Measurements from ENCODE around the gene HLF.
"Not testable (repeated sequence)": the region's sequence is repeated elsewhere in the genome, so short reads cannot be mapped to it uniquely, and the experiment has no call there.

Gene HLF

DNA sequence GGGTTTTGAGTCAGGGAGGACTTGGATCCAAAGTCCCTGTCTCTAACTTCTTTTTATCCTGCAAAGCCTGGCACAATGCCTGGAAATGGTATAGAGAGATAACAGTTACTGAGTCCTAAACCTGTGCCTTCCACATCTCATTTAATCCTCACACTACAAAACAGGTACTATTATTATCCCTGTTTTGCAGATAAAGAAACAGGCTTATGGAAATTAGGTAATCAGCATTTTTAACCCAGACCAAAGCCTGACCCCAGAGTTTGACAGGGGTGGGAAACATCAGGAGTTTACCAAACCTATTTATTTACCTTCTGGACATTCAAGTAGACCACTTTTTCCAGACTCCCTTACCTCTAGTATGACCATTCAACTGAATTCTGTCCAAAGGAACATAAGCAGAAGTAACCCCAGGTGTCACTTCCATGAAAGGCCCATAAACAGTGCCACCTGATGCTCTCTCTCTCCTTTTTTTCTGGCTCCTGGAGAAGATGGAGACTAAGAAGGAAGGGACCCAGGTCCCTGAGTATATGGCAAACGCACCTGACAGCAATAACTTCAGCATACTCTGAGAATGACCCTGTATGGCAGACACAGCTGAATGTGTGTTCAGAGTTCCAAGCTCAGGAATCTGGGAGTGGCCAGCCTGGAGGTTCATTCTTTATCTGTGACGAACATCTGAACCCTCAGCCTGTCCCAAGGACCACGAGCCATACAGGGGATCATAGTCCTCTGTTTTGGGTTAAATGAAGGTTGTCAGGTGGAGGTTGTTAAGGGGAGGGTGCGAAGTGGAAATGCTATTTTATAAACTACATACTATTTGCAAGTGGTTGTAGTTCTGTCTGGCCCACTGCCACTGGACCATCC lies 62.7 kb downstream of the HLF start:
- no peak overlapping the region for H3K27ac ChIP-seq (replicated peaks; ENCODE audit: low read length)
- no peak overlapping the region for H2BK5ac ChIP-seq (ENCODE audit: low read length)
- no peak overlapping the region for H3K23ac ChIP-seq (ENCODE audit: low read depth, low read length, poor library complexity)
- no peak overlapping the region for H3K4ac ChIP-seq (ENCODE audit: low read length)
- no peak overlapping the region for H3K9ac ChIP-seq (ENCODE audit: low read depth, low read length, poor library complexity)
- no peak overlapping the region for H2AK5ac ChIP-seq (ENCODE audit: low read depth, low read length)
- no peak overlapping the region for H2BK120ac ChIP-seq (ENCODE audit: low read depth, low read length)
- H3K18ac ChIP-seq (ENCODE audit: low read length), result no peak overlapping the region
- DNase-seq (ENCODE audit: low spot score), result no peak
- H3K4me1 ChIP-seq (ENCODE audit: control insufficient read depth in 2 of 2, insufficient read depth in 1 of 2, low read depth in 1 of 2, low read length in 2 of 2), result no peaks in the 10 kb centered on the region
- peaks cover 0 to 6% (median 0%) of the 10 kb centered on the region in 3 experiments for H3K27me3 ChIP-seq (ENCODE audit: control insufficient read depth in 3 of 3, insufficient read depth in 3 of 3, low read depth in 1 of 3, low read length in 3 of 3)
- H3K4me2 ChIP-seq (ENCODE audit: insufficient read depth, low read length, poor library complexity, severe bottlenecking), result no peak overlapping the region
- no peak overlapping the region for H2BK12ac ChIP-seq (ENCODE audit: low read length)
- H2BK15ac ChIP-seq (ENCODE audit: low read length), result no peak overlapping the region
- no CpG with 5 or more reads among the region's 4 CpGs for WGBS, 2 donors (ENCODE audit: extremely low coverage in 2 of 2, insufficient read length in 2 of 2, insufficient replicate concordance in 1 of 2)
- H4K8ac ChIP-seq (ENCODE audit: low read depth, low read length), result no peak overlapping the region
- H3K9me3 ChIP-seq (replicated peaks in 1 of 2; ENCODE audit: control insufficient read depth in 2 of 2, insufficient read depth in 1 of 2, low read depth in 1 of 2, low read length in 2 of 2), result peaks cover 0 to 2% of the 10 kb centered on the region in 2 donors
- no peaks in the 10 kb centered on the region for H3K79me1 ChIP-seq (ENCODE audit: low read depth, low read length)
- no peak overlapping the region for H3K4me3 ChIP-seq (ENCODE audit: low read length in 2 of 2)
- H3K14ac ChIP-seq (ENCODE audit: low read length), result no peak overlapping the region
- no peaks in the 10 kb centered on the region for H3K36me3 ChIP-seq (replicated peaks in 1 of 2; ENCODE audit: control insufficient read depth in 2 of 2, insufficient read depth in 2 of 2, low read length in 2 of 2)
- no peak overlapping the region for H4K91ac ChIP-seq (ENCODE audit: low read depth, low read length, poor library complexity)
- no peak overlapping the region for H2AFZ ChIP-seq (ENCODE audit: low read length)

DNA sequence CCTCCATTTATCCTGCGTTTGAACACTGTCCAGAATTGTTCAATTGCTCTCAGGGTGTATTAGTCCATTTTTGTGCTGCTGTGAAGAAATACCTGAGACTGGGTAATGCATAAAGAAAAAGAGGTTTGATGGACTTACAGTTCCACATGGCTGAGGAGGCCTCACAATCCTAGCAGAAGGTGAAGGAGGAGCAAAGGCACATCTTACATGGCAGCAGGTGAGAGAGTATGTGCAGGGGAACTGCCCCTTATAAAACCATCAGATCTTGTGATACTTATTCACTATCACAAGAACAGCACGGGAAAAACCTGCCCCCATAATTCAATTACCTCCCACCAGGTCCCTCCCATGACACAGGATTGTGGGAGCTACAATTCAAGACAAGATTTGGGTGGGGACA lies 63.8 kb downstream of the HLF start:
- H4K8ac ChIP-seq (ENCODE audit: low read depth, low read length); H3K4ac ChIP-seq (ENCODE audit: low read length); H2AK5ac ChIP-seq (ENCODE audit: low read depth, low read length); H3K18ac ChIP-seq (ENCODE audit: low read length); DNase-seq (ENCODE audit: low spot score); H3K23ac ChIP-seq (ENCODE audit: low read depth, low read length, poor library complexity); H3K4me2 ChIP-seq (ENCODE audit: insufficient read depth, low read length, poor library complexity, severe bottlenecking); H3K27me3 ChIP-seq (ENCODE audit: control insufficient read depth in 3 of 3, insufficient read depth in 3 of 3, low read depth in 1 of 3, low read length in 3 of 3); H2BK12ac ChIP-seq (ENCODE audit: low read length); H3K14ac ChIP-seq (ENCODE audit: low read length); H3K4me3 ChIP-seq (ENCODE audit: low read length in 2 of 2); H3K36me3 ChIP-seq (replicated peaks in 1 of 2; ENCODE audit: control insufficient read depth in 2 of 2, insufficient read depth in 2 of 2, low read length in 2 of 2); H3K79me1 ChIP-seq (ENCODE audit: low read depth, low read length); H3K9ac ChIP-seq (ENCODE audit: low read depth, low read length, poor library complexity); H4K91ac ChIP-seq (ENCODE audit: low read depth, low read length, poor library complexity); H3K9me3 ChIP-seq (replicated peaks in 1 of 2; ENCODE audit: control insufficient read depth in 2 of 2, insufficient read depth in 1 of 2, low read depth in 1 of 2, low read length in 2 of 2); H2BK5ac ChIP-seq (ENCODE audit: low read length); H3K4me1 ChIP-seq (ENCODE audit: control insufficient read depth in 2 of 2, insufficient read depth in 1 of 2, low read depth in 1 of 2, low read length in 2 of 2); H3K27ac ChIP-seq (replicated peaks; ENCODE audit: low read length); H2AFZ ChIP-seq (ENCODE audit: low read length); H2BK120ac ChIP-seq (ENCODE audit: low read depth, low read length); H2BK15ac ChIP-seq (ENCODE audit: low read length): not testable (repeated sequence)
- WGBS, 2 donors (ENCODE audit: extremely low coverage in 2 of 2, insufficient read length in 2 of 2, insufficient replicate concordance in 1 of 2), result no CpG with 5 or more reads among the region's 2 CpGs

DNA sequence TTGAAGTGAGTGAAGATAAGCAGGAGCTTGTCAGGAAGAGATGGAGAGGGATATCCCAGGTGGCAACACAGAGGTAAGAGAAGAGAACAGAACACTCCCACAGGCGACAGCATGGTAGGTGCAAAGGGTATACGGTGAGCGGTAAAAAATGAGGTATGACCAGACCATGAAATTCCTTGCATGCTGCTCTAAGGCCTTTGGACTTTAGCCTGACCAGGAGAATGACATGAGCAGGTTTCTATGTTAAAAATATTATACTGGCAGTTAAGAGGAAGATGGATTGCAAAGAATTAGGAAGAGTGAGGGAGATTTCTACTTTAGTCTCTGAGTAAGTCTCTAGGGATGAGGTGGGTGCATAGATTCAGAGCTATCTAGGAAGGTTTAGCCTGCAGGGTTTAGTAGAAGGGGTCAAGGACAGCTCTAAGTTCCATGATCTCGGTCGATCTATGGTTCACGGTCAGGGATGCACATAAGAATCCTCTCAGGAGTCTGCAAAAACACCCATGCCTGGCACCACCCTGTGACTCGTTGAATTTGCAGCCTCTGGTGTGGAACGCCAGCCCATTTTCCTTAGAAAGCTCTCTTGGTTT lies 65.7 kb downstream of the HLF start:
- Histone ChIP-seq H3K4ac (ENCODE audit: low read length) (no peak overlapping the region), H3K4me3 (ENCODE audit: low read length in 2 of 2) (no peak overlapping the region), H4K8ac (ENCODE audit: low read depth, low read length) (no peak overlapping the region), H2AK5ac (ENCODE audit: low read depth, low read length) (no peak overlapping the region), H3K27me3 (ENCODE audit: control insufficient read depth in 3 of 3, insufficient read depth in 3 of 3, low read depth in 1 of 3, low read length in 3 of 3) (peaks cover 0 to 3% (median 0%) of the 10 kb centered on the region in 3 experiments), H3K4me2 (ENCODE audit: insufficient read depth, low read length, poor library complexity, severe bottlenecking) (no peak overlapping the region), H3K23ac (ENCODE audit: low read depth, low read length, poor library complexity) (no peak overlapping the region), H3K36me3 (replicated peaks in 1 of 2; ENCODE audit: control insufficient read depth in 2 of 2, insufficient read depth in 2 of 2, low read length in 2 of 2) (no peaks in the 10 kb centered on the region), H3K14ac (ENCODE audit: low read length) (no peak overlapping the region), H3K9ac (ENCODE audit: low read depth, low read length, poor library complexity) (no peak overlapping the region), H2BK12ac (ENCODE audit: low read length) (no peak overlapping the region), H2BK15ac (ENCODE audit: low read length) (no peak overlapping the region), H2BK120ac (ENCODE audit: low read depth, low read length) (no peak overlapping the region), H3K4me1 (ENCODE audit: control insufficient read depth in 2 of 2, insufficient read depth in 1 of 2, low read depth in 1 of 2, low read length in 2 of 2) (peaks cover 0 to 8% of the 10 kb centered on the region in 2 donors), H3K79me1 (ENCODE audit: low read depth, low read length) (no peaks in the 10 kb centered on the region), H4K91ac (ENCODE audit: low read depth, low read length, poor library complexity) (no peak overlapping the region), H2BK5ac (ENCODE audit: low read length) (no peak overlapping the region), H3K27ac (replicated peaks; ENCODE audit: low read length) (no peak overlapping the region), H3K18ac (ENCODE audit: low read length) (no peak overlapping the region), H2AFZ (ENCODE audit: low read length) (no peak overlapping the region), H3K9me3 (replicated peaks in 1 of 2; ENCODE audit: control insufficient read depth in 2 of 2, insufficient read depth in 1 of 2, low read depth in 1 of 2, low read length in 2 of 2) (peaks cover 0 to 2% of the 10 kb centered on the region in 2 donors)
- no peak for DNase-seq (ENCODE audit: low spot score)
- no CpG with 5 or more reads among the region's 8 CpGs for WGBS, 2 donors (ENCODE audit: extremely low coverage in 2 of 2, insufficient read length in 2 of 2, insufficient replicate concordance in 1 of 2)

DNA sequence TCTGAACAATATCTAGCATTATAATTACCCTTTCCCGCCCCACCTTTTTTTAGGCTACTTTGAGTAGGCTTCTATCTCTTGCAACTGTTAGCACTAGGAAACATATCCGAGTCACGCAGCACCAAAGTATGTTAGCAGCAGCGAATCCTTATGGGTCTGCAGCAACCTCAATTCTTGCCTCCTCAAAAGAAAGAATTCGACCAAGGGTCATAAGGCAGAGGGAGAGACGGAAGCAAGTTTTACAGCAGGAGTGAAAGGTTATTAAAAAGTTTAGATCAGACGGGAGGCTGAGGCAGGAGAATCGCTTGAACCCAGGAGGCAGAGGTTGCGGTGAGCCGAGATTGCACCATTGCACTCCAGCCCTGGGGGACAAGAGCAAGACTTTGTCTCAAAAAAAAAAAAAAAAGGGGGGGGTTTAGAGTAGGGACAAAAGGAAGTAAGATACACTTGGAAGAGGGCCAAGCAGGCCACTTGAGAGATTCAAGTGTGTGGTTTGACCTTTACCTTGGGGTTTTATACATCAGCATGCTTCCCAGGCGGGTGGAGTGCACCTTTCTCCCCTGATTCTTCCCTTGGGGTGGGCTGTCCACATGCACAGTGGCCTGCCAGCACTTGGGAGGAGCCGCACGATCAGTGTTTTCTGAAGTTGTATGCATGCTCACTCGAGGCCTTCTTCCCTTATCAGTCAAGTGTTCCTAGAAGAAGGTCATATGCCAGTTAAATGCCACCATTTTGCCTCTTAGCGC lies 67.7 kb downstream of the HLF start:
- H2BK5ac ChIP-seq (ENCODE audit: low read length), result no peak overlapping the region
- H2AFZ ChIP-seq (ENCODE audit: low read length), result no peak overlapping the region
- H2BK12ac ChIP-seq (ENCODE audit: low read length), result no peak overlapping the region
- DNase-seq (ENCODE audit: low spot score), result no peak
- H2BK15ac ChIP-seq (ENCODE audit: low read length), result no peak overlapping the region
- H3K4me2 ChIP-seq (ENCODE audit: insufficient read depth, low read length, poor library complexity, severe bottlenecking), result no peak overlapping the region
- H3K4me3 ChIP-seq (ENCODE audit: low read length in 2 of 2), result no peak overlapping the region
- H3K18ac ChIP-seq (ENCODE audit: low read length), result no peak overlapping the region
- no peak overlapping the region for H2AK5ac ChIP-seq (ENCODE audit: low read depth, low read length)
- H3K4ac ChIP-seq (ENCODE audit: low read length), result no peak overlapping the region
- H3K9ac ChIP-seq (ENCODE audit: low read depth, low read length, poor library complexity), result no peak overlapping the region
- H4K8ac ChIP-seq (ENCODE audit: low read depth, low read length), result no peak overlapping the region
- no peak overlapping the region for H3K27ac ChIP-seq (replicated peaks; ENCODE audit: low read length)
- H3K14ac ChIP-seq (ENCODE audit: low read length), result no peak overlapping the region
- no CpG with 5 or more reads among the region's 15 CpGs for WGBS, 2 donors (ENCODE audit: extremely low coverage in 2 of 2, insufficient read length in 2 of 2, insufficient replicate concordance in 1 of 2)
- peaks cover 0 to 2% of the 10 kb centered on the region in 2 donors for H3K9me3 ChIP-seq (replicated peaks in 1 of 2; ENCODE audit: control insufficient read depth in 2 of 2, insufficient read depth in 1 of 2, low read depth in 1 of 2, low read length in 2 of 2)
- H3K79me1 ChIP-seq (ENCODE audit: low read depth, low read length), result no peaks in the 10 kb centered on the region
- peaks cover 0 to 10% of the 10 kb centered on the region in 2 donors for H3K4me1 ChIP-seq (ENCODE audit: control insufficient read depth in 2 of 2, insufficient read depth in 1 of 2, low read depth in 1 of 2, low read length in 2 of 2)
- no peak overlapping the region for H2BK120ac ChIP-seq (ENCODE audit: low read depth, low read length)
- peaks cover 0 to 3% (median 0%) of the 10 kb centered on the region in 3 experiments for H3K27me3 ChIP-seq (ENCODE audit: control insufficient read depth in 3 of 3, insufficient read depth in 3 of 3, low read depth in 1 of 3, low read length in 3 of 3)
- H4K91ac ChIP-seq (ENCODE audit: low read depth, low read length, poor library complexity), result no peak overlapping the region
- H3K23ac ChIP-seq (ENCODE audit: low read depth, low read length, poor library complexity), result no peak overlapping the region
- H3K36me3 ChIP-seq (replicated peaks in 1 of 2; ENCODE audit: control insufficient read depth in 2 of 2, insufficient read depth in 2 of 2, low read length in 2 of 2), result no peaks in the 10 kb centered on the region

Data from neuronal stem cell (in vitro differentiated cells).